ENCODE measurements around the gene TMEM131.

- TF ChIP-seq EZH2phosphoT487 (IDR thresholded peaks at IDR 0.05; ENCODE audit: low read depth) (no peak), CTCF (IDR thresholded peaks at IDR 0.05; ENCODE audit: low read depth, low read length) (no peak)
Measured at GRCh38 chr2:97724946-97725688, 270.6 kb downstream of the TMEM131 start.

All from OCI-LY3 (cell line).